ENCODE results near the gene DSCAM. TPM values are rescaled to one million over a fixed set of nuclear protein-coding genes. Genes with fewer than 3 reads are reported as not detected.

The DSCAM gene
- total and polyA plus RNA-seq, 2 donors (not counting 1 experiment from before 2014, with no cell fraction given), result not detected

DNA sequence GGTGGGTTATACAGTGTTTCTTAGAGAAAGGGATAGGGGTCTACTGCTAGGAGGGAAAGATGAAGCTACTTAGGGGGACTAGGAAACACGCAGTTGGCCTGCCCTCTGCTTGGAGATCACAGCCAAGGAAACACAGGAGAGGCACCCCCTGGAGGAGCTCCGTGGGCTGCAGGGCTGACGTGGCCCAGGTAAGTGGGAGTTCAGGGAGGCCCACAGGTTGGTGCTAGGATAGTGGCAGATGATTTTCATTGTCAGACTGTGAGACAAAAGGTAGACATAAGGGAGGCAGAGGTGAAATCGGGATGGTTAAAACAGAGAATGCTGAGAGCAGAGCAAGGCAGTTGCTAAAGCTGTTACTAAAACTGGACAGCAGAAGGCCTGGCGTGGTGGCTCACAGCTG lies 463.0 kb downstream of the DSCAM start:
- ATAC-seq (ENCODE audit: low read depth) (no peak), DNase-seq (no peak)
- no peaks in the 10 kb centered on the region for H3K27me3 ChIP-seq (replicated peaks in 1 of 4; ENCODE audit: control extremely low read depth in 1 of 4, control insufficient read depth in 3 of 4, insufficient read depth in 4 of 4, low read length in 3 of 4)
- H3K4me3 ChIP-seq (ENCODE audit: control extremely low read depth in 1 of 5, extremely low read depth in 1 of 5, insufficient read depth in 1 of 5, low read depth in 2 of 5, low read length in 4 of 5), result no peak overlapping the region
- H3K4me1 ChIP-seq (ENCODE audit: control insufficient read depth in 2 of 2, insufficient read depth in 2 of 2, low read length in 2 of 2), result no peaks in the 10 kb centered on the region
- no peak overlapping the region for H3K4me2 ChIP-seq (replicated peaks; ENCODE audit: low read depth, low read length, poor library complexity, severe bottlenecking)
- no peak overlapping the region for H3K27ac Mint-ChIP-seq
- H3K36me3 ChIP-seq (replicated peaks in 1 of 2; ENCODE audit: control extremely low read depth in 1 of 2, control insufficient read depth in 1 of 2, extremely low read depth in 1 of 2, insufficient read depth in 2 of 2, low read length in 1 of 2), result no peaks in the 10 kb centered on the region
- 89% methylated on average over 4 of the region's 5 CpGs for WGBS (ENCODE audit: insufficient coverage)
- no peaks in the 10 kb centered on the region for H3K27me3 Mint-ChIP-seq
- H3K27ac ChIP-seq (ENCODE audit: low read length in 2 of 2), result no peak overlapping the region
- no peak overlapping the region for H3K4me3 Mint-ChIP-seq
- no peak for TF ChIP-seq EZH2 (IDR thresholded peaks at IDR 0.05; ENCODE audit: borderline replicate concordance, insufficient read depth, low read depth, low read length, poor library complexity, severe bottlenecking)
- no peak for TF ChIP-seq CTCF (IDR thresholded peaks at IDR 0.05)
- H3K4me1 Mint-ChIP-seq, result no peaks in the 10 kb centered on the region
- peaks cover 4% of the 10 kb centered on the region for H3K9me3 Mint-ChIP-seq (ENCODE audit: insufficient read depth)
- no peaks in the 10 kb centered on the region for H3K79me2 ChIP-seq (ENCODE audit: control insufficient read depth, insufficient read depth, low read length)
- intact Hi-C loops (cut with micrococcal nuclease), result no loop called here
- H3K9ac ChIP-seq (ENCODE audit: low read length), result no peak overlapping the region
- ChIA-PET POLR2A (no interaction called here), CTCF (no interaction called here)
- peaks cover 0 to 4% (median 0%) of the 10 kb centered on the region in 3 donors for H3K9me3 ChIP-seq (ENCODE audit: control extremely low read depth in 1 of 3, control insufficient read depth in 2 of 3, insufficient read depth in 1 of 3, low read length in 2 of 3)
- H2AFZ ChIP-seq (ENCODE audit: insufficient read depth, low read depth, low read length, poor library complexity, severe bottlenecking), result no peak overlapping the region
- H4K20me1 ChIP-seq (ENCODE audit: control insufficient read depth, insufficient read depth, low read length, poor library complexity, severe bottlenecking), result no peaks in the 10 kb centered on the region

DNA sequence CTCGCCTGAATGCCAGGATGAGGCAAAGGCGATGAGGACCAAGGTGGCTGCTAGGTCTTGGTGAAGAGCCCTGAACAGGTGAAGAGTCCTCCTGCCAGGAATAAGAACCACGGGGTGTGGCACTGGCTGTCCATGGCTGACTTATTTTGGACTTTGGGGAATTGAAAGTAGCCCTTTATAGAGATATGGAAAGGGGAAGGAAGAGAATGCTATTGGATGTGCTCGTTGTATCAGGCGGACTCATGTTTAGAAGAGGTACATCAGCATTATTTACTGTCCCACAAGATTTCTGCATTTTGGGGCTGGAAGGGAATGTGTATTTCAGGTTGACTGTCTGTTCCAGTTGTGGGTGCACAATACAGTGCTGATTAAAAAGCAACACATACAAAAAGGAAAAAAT lies 465.8 kb downstream of the DSCAM start:
- Histone ChIP-seq H3K4me3 (ENCODE audit: control extremely low read depth in 1 of 5, extremely low read depth in 1 of 5, insufficient read depth in 1 of 5, low read depth in 2 of 5, low read length in 4 of 5) (no peak overlapping the region), H2AFZ (ENCODE audit: insufficient read depth, low read depth, low read length, poor library complexity, severe bottlenecking) (no peak overlapping the region), H3K9me3 (ENCODE audit: control extremely low read depth in 1 of 3, control insufficient read depth in 2 of 3, insufficient read depth in 1 of 3, low read length in 2 of 3) (peaks cover 0 to 4% (median 0%) of the 10 kb centered on the region in 3 donors), H3K9ac (ENCODE audit: low read length) (no peak overlapping the region), H4K20me1 (ENCODE audit: control insufficient read depth, insufficient read depth, low read length, poor library complexity, severe bottlenecking) (no peaks in the 10 kb centered on the region), H3K27me3 (replicated peaks in 1 of 4; ENCODE audit: control extremely low read depth in 1 of 4, control insufficient read depth in 3 of 4, insufficient read depth in 4 of 4, low read length in 3 of 4) (no peaks in the 10 kb centered on the region), H3K27ac (ENCODE audit: low read length in 2 of 2) (no peak overlapping the region), H3K36me3 (replicated peaks in 1 of 2; ENCODE audit: control extremely low read depth in 1 of 2, control insufficient read depth in 1 of 2, extremely low read depth in 1 of 2, insufficient read depth in 2 of 2, low read length in 1 of 2) (no peaks in the 10 kb centered on the region), H3K4me2 (replicated peaks; ENCODE audit: low read depth, low read length, poor library complexity, severe bottlenecking) (no peak overlapping the region), H3K79me2 (ENCODE audit: control insufficient read depth, insufficient read depth, low read length) (no peaks in the 10 kb centered on the region), H3K4me1 (ENCODE audit: control insufficient read depth in 2 of 2, insufficient read depth in 2 of 2, low read length in 2 of 2) (no peaks in the 10 kb centered on the region)
- POLR2A ChIA-PET, result no interaction called here
- H3K27ac Mint-ChIP-seq, result no peak overlapping the region
- WGBS (ENCODE audit: insufficient coverage), result 79% methylated on average over 3 of the region's 5 CpGs
- no peak for DNase-seq
- TF ChIP-seq CTCF (IDR thresholded peaks at IDR 0.05), result no peak
- TF ChIP-seq EZH2 (IDR thresholded peaks at IDR 0.05; ENCODE audit: borderline replicate concordance, insufficient read depth, low read depth, low read length, poor library complexity, severe bottlenecking), result no peak
- H3K27me3 Mint-ChIP-seq, result no peaks in the 10 kb centered on the region
- CTCF ChIA-PET, result no interaction called here
- no peak overlapping the region for H3K4me3 Mint-ChIP-seq
- peaks cover 4% of the 10 kb centered on the region for H3K9me3 Mint-ChIP-seq (ENCODE audit: insufficient read depth)
- no peak for ATAC-seq (ENCODE audit: low read depth)
- H3K4me1 Mint-ChIP-seq, result no peaks in the 10 kb centered on the region
- intact Hi-C loops (cut with micrococcal nuclease), result no loop called here
